Fibroblast of the aortic adventitia (primary cell): ENCODE results near the gene SMPD1. TPM values are rescaled to one million over a fixed set of nuclear protein-coding genes. Genes with fewer than 3 reads are reported as not detected.

Source experiments
- DNase-seq: peaks from one replicate; pipeline ENCODE4 v3.0.0-alpha.2; 2010; ENCODE audit warnings: low read depth
- H3K4me3 ChIP-seq: 2 replicates; pipeline ENCODE4 v1.5.1; 2011; ENCODE audit warnings: low read depth, mild to moderate bottlenecking, control low read depth, low read length, moderate library complexity
- CTCF ChIP-seq: IDR thresholded peaks from 2 replicates; pipeline ENCODE4 v1.5.1; 2011; ENCODE audit warnings: mild to moderate bottlenecking, low read length, control low read depth, inconsistent platforms; ENCODE audit not compliant: insufficient read depth
- total RNA-seq: library from RNA; depleted of rRNA; stranded (reverse); fragments of >200 nt; gene quantifications from 2 replicates; pipeline ENCODE4 v1.2.3, GENCODE V29; 2012; ENCODE audit warnings: low replicate concordance

SMPD1 gene
- total RNA-seq, result 44.8 and 63.9 TPM in 2 replicates

DNA sequence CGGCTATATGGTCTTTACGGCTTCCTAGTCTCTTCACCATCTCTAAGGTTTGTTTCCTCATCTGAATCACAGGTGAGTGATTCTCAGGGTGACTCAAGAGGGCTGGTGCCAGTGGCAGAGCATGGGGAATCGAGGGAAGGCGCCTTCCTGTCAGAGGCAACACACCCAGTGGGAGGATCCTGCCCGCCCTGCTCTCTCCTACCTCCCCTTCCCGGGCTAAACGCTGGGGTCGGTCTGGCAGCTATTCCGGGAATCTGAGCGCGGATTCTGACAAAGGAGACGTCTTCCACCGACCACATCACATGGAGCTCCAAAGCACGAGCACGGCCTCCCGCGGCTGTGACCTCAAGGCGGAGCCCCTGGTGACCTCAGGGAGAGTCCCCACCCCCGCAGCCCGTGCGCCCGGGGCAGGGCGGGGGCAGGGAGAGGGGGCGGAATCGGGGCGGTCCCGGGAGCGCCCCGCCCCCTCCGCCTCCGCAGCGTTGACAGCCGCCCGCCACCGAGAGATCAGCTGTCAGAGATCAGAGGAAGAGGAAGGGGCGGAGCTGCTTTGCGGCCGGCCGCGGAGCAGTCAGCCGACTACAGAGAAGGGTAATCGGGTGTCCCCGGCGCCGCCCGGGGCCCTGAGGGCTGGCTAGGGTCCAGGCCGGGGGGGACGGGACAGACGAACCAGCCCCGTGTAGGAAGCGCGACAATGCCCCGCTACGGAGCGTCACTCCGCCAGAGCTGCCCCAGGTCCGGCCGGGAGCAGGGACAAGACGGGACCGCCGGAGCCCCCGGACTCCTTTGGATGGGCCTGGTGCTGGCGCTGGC, at the start of gene SMPD1:
Gene SMPD1 (plus strand): TSS at position 570 of the 813 bp plus-strand sequence. CDS start 125 bp downstream, at position 695.
- peak; percentile 79 for DNase-seq
- no peak for TF ChIP-seq CTCF
- H3K4me3 ChIP-seq, result peak within 1 kb of the TSS; percentile 85

DNA sequence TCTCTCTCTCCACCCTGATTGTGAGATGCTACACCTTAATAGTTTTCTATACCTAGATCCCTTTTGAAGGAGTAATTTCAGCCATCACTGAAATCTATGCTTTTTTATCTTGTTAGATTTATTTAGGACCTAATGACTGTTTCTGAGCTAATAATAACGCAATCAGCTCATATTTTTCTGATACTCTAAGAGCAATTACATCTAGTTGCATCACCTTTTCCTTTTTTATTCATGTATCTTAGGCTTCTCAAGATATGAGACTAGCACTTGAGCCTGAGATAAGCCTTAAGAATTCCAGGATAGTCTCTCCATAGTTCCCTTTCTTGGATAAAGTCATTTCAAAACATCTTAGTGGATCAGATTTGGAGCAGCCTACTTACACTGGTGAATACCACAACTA, 44.9 kb upstream of the SMPD1 start:
- no peak for TF ChIP-seq CTCF
- no peak overlapping the region for H3K4me3 ChIP-seq
- peak; percentile 83 for DNase-seq

DNA sequence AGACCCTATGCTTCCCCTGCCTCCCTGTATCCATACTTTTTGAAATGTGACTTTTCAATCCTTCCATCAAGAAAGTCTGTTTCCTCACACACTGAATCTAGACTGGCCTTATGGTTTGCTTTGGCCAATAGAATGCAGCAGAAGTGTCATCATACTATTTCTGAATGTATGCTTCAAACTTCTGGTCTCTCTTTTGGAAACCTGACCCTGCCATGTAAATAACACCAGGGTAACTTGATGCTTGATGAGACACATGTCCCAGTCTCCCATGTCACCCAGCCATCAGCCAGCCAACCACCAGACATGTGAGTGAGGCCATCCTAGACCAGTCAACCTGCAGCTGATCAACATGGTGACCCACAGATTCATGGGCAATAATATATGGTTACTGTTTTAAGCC, 40.2 kb upstream of the SMPD1 start:
- DNase-seq, result no peak
- no peak overlapping the region for H3K4me3 ChIP-seq
- no peak for TF ChIP-seq CTCF

- TF ChIP-seq CTCF, result no peak
- no peak overlapping the region for H3K4me3 ChIP-seq
- DNase-seq, result no peak
Measured at GRCh38 chr11:6350486-6350885, 39.8 kb upstream of the SMPD1 start.

DNA sequence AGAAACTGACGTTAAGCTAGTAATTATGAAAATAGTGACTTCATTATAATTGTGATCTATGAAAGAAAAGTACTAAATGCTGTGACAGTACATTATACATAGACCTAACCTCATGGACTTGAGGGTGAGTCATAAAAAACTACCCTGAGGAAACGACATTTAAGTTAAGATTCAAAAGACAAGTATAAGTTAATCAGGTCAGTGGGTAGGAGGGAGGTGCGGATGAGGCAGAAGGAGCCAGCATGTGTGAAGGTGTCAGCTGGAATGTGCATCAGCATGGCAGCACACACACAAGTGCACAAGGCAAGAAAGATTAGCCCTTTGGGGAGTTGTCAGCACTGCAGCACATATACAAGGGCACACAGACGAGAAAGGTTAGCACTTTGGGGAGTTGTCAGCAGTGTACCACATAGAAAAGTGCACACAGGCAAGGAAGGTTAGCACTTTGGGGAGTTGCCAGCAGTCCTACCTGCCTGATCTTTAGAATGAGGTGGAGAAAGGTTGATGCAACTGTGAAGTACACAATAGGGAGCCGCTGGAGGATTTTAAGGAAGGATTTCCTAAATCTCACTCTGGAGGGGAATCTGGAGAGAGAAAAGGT, 38.4 kb upstream of the SMPD1 start:
- TF ChIP-seq CTCF, result no peak
- no peak overlapping the region for H3K4me3 ChIP-seq
- no peak for DNase-seq

DNA sequence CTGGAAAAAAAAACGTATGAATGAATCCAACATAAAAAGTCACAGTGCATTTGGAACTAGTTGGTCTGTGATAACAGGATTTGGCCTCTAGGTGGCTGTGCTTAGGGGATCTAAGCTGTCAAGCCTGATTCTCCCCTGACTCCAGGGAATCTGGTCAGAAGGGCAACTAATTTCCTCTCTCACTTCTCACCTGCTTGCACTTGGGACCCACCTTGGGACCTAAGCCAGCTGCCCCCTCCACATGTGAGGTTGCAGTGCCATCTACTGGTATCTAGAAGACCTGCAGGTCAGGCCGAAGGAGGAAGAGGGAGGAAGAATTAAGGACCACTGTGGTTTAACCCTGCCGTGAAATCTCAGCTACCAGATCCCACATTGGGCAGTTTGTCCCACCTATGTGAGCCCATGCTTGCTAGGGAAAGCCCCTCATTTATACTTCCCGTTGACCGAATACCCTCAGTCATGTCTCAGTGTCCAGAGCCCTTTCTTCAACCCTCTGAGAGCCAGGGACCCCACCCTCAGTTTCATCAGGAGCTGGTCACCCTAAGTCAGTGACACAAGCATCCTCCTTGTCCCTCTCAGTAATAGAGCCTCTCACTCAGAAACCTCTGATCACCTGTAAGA, 36.8 kb upstream of the SMPD1 start:
- peak; percentile 61 for DNase-seq
- H3K4me3 ChIP-seq, result no peak overlapping the region
- peak; percentile 92 for TF ChIP-seq CTCF
